Subcutaneous adipose tissue (tissue), 4 donors: ENCODE data around the gene ZNF609. TPM values are rescaled to one million over a fixed set of nuclear protein-coding genes. Genes with fewer than 3 reads are reported as not detected.

Source experiments
- total RNA-seq, 4 donors: library from RNA; depleted of rRNA; stranded (reverse); fragments of >200 nt; gene quantifications; one replicate each; pipeline ENCODE4 v1.1.0, GENCODE V29; 2016
- TF ChIP-seq, protein P1 (sequence below): fragments of 450-650 bp; IDR thresholded peaks from one replicate; pipeline ENCODE4 v1.5.1; 2016; ENCODE audit warnings: low read depth, mild to moderate bottlenecking, control low read depth, antibody characterized with exemption, moderate library complexity

Gene ZNF609
- total RNA-seq, 4 donors from 2014 or later = 23.0 to 26.9 (median 24.1) TPM

DNA sequence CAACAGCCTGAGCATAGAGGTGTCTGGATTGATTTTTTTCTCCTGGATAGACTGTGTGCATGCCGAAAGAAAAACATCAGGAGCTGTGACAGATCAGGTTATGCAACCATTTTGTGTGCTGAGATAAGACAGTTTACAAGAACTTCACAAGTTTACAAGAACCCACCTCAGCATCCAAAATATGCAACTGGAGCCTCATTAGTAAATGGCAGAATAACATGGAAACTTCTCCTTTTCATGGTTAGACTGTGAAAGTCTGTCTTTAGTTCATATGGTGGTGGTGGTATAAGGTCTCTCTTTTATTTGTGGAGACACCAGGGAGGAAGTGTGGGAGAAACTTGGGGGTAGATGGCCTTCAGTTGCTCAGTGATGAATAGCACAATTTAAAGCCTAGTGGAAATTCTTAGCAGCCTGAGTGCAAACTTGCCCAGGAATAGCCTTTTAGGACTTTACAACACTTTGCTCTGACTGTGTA lies 3.7 kb upstream of the ZNF609 start:
- TF ChIP-seq, protein P1, sequence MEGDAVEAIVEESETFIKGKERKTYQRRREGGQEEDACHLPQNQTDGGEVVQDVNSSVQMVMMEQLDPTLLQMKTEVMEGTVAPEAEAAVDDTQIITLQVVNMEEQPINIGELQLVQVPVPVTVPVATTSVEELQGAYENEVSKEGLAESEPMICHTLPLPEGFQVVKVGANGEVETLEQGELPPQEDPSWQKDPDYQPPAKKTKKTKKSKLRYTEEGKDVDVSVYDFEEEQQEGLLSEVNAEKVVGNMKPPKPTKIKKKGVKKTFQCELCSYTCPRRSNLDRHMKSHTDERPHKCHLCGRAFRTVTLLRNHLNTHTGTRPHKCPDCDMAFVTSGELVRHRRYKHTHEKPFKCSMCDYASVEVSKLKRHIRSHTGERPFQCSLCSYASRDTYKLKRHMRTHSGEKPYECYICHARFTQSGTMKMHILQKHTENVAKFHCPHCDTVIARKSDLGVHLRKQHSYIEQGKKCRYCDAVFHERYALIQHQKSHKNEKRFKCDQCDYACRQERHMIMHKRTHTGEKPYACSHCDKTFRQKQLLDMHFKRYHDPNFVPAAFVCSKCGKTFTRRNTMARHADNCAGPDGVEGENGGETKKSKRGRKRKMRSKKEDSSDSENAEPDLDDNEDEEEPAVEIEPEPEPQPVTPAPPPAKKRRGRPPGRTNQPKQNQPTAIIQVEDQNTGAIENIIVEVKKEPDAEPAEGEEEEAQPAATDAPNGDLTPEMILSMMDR = no peak

DNA sequence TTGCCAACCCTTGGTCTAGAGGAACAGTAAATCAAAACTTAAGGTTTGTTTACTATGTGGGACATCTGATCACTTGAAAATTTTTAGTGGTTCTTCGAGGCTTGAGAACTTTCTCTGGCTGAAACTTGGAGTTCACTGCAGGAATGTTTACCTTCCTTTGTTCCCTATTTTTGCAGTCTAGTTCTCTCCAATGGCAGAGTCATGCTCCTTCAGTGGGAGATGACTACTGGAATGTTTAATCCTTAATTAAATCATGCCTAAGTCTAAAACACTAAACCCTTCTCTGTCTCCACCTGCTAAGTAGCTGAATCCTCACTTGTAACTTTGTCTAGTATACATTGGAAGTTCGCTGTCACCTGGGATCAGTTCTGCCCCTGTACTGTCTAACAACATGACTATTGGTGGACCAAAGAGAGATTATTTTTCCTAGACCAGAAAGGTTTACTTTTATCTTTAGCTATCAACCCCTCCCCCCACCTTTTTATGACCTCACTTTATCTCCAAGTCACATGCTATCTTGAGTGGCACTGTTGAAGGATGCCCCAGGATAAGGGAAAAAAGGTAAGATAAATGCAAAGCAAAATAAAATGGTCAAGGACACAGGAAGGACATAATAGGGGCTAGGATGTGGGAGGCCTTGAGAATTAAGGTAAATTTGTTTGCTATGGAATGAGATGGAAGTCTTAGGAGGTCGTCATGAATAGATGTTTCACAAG lies 1.2 kb upstream of the ZNF609 start:
- TF ChIP-seq, protein P1 = no peak

DNA sequence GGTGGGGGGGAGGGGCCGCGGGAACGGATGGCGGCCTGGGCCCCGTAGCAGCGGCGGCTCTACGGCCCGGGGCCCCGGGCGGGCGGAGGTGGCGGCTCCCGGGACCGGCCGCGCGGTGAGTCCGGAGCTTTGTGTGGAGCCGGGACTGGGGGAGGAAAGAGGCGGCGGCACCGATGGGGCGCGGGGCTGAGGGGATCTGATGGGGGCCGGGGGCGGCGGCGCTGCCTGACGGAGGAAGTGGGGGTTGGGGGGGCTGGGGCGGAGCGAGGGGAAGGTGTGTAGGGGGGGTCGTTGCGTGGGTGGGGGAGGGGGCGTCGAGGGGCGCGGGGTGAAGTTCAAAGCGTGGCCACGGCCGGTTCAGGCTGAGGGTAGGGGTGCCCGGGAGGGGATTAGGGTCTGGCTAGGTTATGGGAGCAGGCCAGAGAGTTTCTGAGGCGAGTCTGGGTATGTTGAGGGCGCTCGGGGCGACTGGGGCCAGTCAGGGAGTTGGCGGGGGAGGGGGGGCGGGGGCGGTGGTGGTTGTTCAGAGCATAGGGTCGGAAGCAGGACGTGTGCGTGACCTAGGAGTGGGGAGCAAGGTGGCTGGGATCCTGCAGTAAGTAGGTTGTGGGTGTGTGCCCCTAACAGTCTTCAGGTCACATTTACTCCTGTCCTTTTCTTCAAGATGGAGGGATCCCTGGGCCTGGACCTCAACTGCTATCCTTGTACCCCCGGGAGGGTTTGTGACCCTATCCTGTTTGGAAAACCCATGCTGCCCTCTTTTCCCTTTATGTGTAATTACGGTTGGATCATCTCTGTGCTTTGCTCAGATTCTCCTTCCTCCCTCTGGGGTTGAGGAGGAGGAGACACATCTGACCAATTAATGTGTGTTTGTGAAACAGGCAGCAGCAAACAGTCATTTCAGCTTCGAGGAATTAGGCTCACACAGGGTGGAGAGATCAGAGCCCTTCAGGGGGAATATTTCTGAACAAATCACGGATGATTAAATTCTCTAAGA lies 644 bp downstream of the ZNF609 start:
- TF ChIP-seq, protein P1 = no peak

DNA sequence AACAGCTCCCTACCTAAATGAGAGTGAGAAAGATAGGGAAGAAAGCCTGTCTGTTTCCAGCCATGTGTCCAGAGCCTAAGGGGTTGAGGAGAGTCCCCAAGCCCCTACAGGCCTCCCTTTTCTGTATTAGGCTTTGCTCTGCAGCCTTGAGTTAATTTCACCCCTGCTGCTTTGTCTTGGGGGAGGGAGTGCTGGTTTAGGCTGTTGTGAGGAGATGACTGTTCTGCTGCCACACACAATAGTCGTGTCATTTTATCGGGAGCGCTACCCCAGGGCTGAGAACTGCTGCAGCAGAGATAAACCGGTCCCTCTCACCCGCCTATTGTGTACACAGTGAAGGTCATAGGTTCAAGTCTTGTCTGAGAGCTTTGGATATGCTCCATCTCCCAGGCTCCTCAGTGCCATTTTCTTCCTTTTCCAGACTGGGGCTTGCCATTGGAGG lies 1.4 kb downstream of the ZNF609 start:
- TF ChIP-seq, protein P1 = no peak

DNA sequence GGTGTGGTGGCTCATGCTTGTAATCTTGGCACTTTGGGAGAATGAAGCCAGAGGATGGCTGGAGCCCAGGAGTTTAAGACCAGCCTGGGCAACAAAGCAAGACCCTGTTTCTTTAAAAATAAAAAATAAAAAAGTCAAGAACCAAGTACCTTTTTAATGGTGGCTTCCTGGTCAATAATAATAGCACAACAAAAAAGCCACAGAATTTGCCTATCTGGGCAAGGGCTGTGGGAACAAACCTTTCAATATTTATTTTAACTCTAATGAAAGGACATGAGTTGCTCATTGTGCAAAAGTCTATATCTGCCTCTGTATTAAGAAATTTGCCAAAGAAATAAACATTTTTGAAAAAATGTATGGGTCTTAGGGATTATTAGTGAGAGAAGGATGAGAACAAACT lies 2.1 kb downstream of the ZNF609 start:
- TF ChIP-seq, protein P1 = no peak

DNA sequence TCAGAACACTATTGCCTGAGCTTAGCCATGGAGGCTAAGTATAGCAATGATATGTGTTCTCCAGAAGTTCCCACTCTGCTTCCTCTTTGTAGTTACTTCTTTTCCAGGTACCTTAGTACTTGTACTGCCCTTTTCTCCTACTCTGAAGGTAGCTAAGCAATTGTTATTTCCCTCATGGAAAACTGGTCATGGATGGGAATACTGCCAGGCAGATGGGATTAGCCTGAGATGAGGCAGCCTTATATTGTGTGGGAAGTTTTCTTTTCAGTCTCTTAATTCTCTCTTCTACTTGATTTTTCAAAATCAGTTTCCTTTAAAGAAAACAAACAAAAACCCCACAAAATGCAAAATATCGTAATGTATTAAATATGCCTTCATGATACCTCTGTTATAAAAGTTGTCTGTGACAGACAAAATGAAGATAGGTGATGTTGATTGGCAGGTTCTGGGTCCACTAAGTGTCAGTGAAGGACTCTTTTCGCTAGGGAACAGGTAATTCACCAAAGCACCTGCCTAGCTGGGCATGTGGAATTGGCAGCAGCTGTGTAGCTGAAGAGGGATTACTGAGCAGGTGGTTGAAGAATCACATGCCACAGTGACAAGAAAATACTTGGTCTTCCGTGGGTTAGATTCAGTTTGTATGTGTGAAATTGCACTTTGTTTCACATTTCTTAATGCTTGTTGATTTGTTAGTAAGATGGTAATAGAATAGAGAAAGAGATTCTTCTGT lies 4.1 kb downstream of the ZNF609 start:
- TF ChIP-seq, protein P1 = no peak
